Nephron (organoid): ENCODE measurements around the gene GRIK4.

Experiments used
- H3K27ac Mint-ChIP-seq, 3 experiments: 2 replicates each; pipeline ENCODE4 v1.8.0; 2020; ENCODE audit warnings: mixed read lengths in 3 of 3, mild to moderate bottlenecking in 2 of 3, moderate library complexity in 1 of 3
- H3K27me3 Mint-ChIP-seq: 2 replicates; pipeline ENCODE4 v1.8.0; 2021; ENCODE audit warnings: low read depth, mild to moderate bottlenecking, moderate library complexity, mixed read lengths
- H3K36me3 Mint-ChIP-seq: 2 replicates; pipeline ENCODE4 v1.8.0; 2020; ENCODE audit warnings: low read depth, mixed read lengths
- H3K4me1 Mint-ChIP-seq: 2 replicates; pipeline ENCODE4 v1.8.0; 2020; ENCODE audit warnings: mixed read lengths
- H3K4me3 Mint-ChIP-seq, 3 experiments: 2 replicates each; pipeline ENCODE4 v1.8.0; 2020; ENCODE audit warnings: mild to moderate bottlenecking in 3 of 3, mixed read lengths in 3 of 3, moderate library complexity in 2 of 3
- H3K9me3 Mint-ChIP-seq: 2 replicates; pipeline ENCODE4 v1.8.0; 2020; ENCODE audit warnings: mixed read lengths
- TF ChIP-seq, protein P1 (sequence below), 3 experiments: fragments of 200-600 bp; sonication (generic); IDR thresholded peaks; one replicate each; pipeline ENCODE4 v1.5.0; 2021; ENCODE audit warnings: antibody characterized with exemption in 3 of 3; ENCODE audit not compliant: unreplicated experiment in 3 of 3

Gene GRIK4

GRCh38 chr11:120605469-120605868 lies 93.9 kb downstream of the GRIK4 start:
- TF ChIP-seq, protein P1, sequence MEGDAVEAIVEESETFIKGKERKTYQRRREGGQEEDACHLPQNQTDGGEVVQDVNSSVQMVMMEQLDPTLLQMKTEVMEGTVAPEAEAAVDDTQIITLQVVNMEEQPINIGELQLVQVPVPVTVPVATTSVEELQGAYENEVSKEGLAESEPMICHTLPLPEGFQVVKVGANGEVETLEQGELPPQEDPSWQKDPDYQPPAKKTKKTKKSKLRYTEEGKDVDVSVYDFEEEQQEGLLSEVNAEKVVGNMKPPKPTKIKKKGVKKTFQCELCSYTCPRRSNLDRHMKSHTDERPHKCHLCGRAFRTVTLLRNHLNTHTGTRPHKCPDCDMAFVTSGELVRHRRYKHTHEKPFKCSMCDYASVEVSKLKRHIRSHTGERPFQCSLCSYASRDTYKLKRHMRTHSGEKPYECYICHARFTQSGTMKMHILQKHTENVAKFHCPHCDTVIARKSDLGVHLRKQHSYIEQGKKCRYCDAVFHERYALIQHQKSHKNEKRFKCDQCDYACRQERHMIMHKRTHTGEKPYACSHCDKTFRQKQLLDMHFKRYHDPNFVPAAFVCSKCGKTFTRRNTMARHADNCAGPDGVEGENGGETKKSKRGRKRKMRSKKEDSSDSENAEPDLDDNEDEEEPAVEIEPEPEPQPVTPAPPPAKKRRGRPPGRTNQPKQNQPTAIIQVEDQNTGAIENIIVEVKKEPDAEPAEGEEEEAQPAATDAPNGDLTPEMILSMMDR (IDR thresholded peaks at IDR 0.05; ENCODE audit: unreplicated experiment in 3 of 3): no peak
- Mint-ChIP-seq H3K27me3 (peaks cover 24% of the 10 kb centered on the region), H3K27ac (no peak overlapping the region), H3K4me3 (no peak overlapping the region), H3K36me3 (no peaks in the 10 kb centered on the region), H3K9me3 (no peaks in the 10 kb centered on the region), H3K4me1 (peaks cover 21% of the 10 kb centered on the region)

DNA sequence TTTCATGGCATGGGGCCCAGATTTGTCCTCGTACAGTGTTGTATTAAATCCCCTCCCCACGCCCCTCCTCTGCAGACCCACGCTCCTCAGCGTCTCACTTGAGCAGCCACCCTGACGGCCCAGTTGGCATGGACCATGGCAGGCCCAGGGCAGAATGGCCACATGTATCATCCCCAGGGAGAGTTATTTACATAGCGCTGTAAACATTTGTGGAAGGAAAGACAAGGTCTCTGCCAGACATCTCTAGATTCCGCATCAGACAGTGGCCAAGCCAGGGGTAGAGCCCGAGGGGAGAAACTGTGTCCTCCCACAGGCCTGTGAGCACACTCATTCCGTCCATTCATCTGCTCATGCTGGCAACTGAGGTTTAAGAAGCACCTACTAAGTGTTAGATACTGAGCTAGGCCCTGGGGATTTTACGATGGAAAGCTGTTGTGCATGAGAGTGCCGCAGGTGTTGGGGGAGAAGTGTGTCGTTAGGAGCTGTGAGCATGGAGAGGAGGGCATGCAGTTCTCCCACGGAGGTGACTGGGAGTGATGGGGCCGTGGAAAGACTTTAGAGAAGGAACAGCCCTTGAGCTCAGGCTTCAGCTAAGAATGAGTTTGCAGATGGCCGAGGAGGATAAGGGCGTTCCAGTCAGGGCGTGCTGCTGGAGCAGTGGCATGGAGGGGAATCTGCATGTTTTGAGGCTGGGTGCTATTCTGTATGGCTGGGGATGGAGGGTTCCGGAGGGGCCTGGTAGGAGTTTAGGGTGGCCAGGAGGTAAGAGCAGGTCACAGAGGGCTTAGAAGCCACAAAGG lies 94.9 kb downstream of the GRIK4 start:
- H3K27ac Mint-ChIP-seq: no peak overlapping the region
- no peaks in the 10 kb centered on the region for H3K36me3 Mint-ChIP-seq
- TF ChIP-seq, protein P1 (IDR thresholded peaks at IDR 0.05; ENCODE audit: unreplicated experiment in 3 of 3): no peak
- H3K4me1 Mint-ChIP-seq: peaks cover 19% of the 10 kb centered on the region
- H3K9me3 Mint-ChIP-seq: no peaks in the 10 kb centered on the region
- H3K4me3 Mint-ChIP-seq: no peak overlapping the region
- peaks cover 24% of the 10 kb centered on the region for H3K27me3 Mint-ChIP-seq

DNA sequence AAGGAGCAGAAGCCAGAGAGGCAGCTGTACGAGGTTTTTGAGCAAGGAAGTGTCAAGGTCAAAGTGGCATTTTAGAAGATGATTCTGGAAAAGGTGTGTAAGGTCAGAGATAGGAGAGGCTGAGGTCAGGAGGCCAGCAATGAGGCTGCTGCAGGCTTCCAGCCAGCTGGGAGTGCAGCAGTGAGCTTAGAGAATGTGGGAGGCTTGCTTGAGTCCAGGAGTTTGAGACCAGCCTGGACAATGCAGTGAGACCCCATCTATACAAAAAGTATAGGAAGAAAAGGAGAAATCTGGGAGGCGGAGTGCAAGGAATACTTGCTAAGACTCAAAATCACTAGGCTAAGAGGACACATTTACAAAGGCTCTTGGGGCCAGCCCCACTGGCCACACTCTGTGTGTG lies 96.5 kb downstream of the GRIK4 start:
- Mint-ChIP-seq H3K4me3 (no peak overlapping the region), H3K27me3 (peaks cover 22% of the 10 kb centered on the region), H3K36me3 (no peaks in the 10 kb centered on the region), H3K4me1 (peaks cover 15% of the 10 kb centered on the region), H3K9me3 (no peaks in the 10 kb centered on the region), H3K27ac (no peak overlapping the region)
- TF ChIP-seq, protein P1 (IDR thresholded peaks at IDR 0.05; ENCODE audit: unreplicated experiment in 3 of 3): no peak

DNA sequence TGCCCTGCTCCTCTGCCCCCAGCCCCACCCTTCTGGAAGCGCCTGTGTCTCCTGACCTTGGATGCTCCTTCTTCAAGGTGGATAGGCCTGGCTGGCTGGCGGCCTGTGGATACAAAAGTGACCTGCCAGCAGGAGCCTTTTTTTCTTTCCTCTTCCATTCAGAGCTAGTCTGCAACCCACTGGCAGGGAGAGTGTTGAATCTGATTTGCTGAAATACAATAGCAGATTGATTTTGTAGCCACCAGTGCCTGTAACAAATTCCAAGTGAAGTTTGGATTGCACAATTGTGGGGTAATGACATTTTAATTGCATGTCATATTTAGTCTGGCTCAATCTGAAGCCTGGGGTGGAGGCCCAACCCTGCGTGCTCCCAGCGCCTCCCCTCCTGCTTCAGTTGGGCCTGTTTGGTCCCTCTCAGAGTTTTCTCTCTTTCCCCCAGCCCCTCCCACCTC lies 97.2 kb downstream of the GRIK4 start:
- Mint-ChIP-seq H3K9me3 (no peaks in the 10 kb centered on the region), H3K27ac (no peak overlapping the region), H3K27me3 (peaks cover 26% of the 10 kb centered on the region), H3K4me3 (no peak overlapping the region), H3K4me1 (peaks cover 15% of the 10 kb centered on the region), H3K36me3 (no peaks in the 10 kb centered on the region)
- TF ChIP-seq, protein P1 (IDR thresholded peaks at IDR 0.05; ENCODE audit: unreplicated experiment in 3 of 3): no peak

- Mint-ChIP-seq H3K27ac (no peak overlapping the region), H3K4me3 (no peak overlapping the region), H3K9me3 (no peaks in the 10 kb centered on the region), H3K36me3 (no peaks in the 10 kb centered on the region), H3K27me3 (peaks cover 26% of the 10 kb centered on the region), H3K4me1 (peaks cover 10% of the 10 kb centered on the region)
- TF ChIP-seq, protein P1 (IDR thresholded peaks at IDR 0.05; ENCODE audit: unreplicated experiment in 3 of 3): no peak
Measured at GRCh38 chr11:120610111-120610510, 98.6 kb downstream of the GRIK4 start.

DNA sequence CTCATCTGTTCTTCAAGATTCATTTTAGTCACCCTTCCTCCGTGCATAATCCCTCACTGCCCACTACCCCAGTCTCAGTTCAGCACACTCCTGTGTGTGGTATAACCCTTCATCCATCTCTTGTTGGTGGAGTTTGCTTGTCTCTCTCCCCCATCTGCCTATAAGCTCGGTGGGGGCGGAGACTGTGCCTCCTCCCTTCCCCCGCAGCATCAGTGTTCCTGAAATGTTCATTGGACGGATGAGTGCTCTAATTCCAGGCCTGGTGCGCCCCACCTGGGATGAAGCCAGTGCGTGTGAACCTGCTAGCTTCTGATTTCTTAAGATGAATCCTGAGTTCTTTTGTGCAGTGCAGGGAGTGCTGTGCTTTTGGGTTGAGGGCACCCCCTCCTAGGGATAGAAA lies 100.0 kb downstream of the GRIK4 start:
- TF ChIP-seq, protein P1 (IDR thresholded peaks at IDR 0.05; ENCODE audit: unreplicated experiment in 3 of 3): no peak
- H3K27ac Mint-ChIP-seq: no peak overlapping the region
- H3K36me3 Mint-ChIP-seq: no peaks in the 10 kb centered on the region
- H3K4me1 Mint-ChIP-seq: peaks cover 10% of the 10 kb centered on the region
- H3K27me3 Mint-ChIP-seq: peaks cover 28% of the 10 kb centered on the region
- peaks cover 4% of the 10 kb centered on the region for H3K9me3 Mint-ChIP-seq
- no peak overlapping the region for H3K4me3 Mint-ChIP-seq
